GM12878 (cell line): ENCODE measurements around the gene PPIF. TPM values are rescaled to one million over a fixed set of nuclear protein-coding genes. Genes with fewer than 3 reads are reported as not detected.

Source experiments
- ATAC-seq: fragments of 200-7000 bp; cut with Tn5 transposase; 3 replicates; pipeline ENCODE4 v1.9.1; 2020; ENCODE audit warnings: mild to moderate bottlenecking, moderate library complexity
- BruUV-seq: library from RNA; stranded (reverse); fragments of 400-500 nt; replicated peaks from 2 replicates; lab custom pipeline; 2021; lab: Mats Ljungman, UMichigan
- CTCF ChIA-PET: fragments of 300-600 bp; sonication (Branson Sonifier 250); formaldehyde crosslinking; extraction: SDS; loops from one replicate; lab custom pipeline; 2021; ENCODE audit warnings: inconsistent platforms; lab: Yijun Ruan, JAX
- POLR2A ChIA-PET: fragments of 350-600 bp; formaldehyde crosslinking; extraction: SDS; loops from one replicate; lab custom pipeline; 2021; ENCODE audit warnings: inconsistent platforms; lab: Charles Lee
- RAD21 ChIA-PET: fragments of 300-600 bp; sonication (Branson Sonifier 250); formaldehyde crosslinking; loops from one replicate; lab custom pipeline; 2023; ENCODE audit warnings: antibody characterized with exemption; ENCODE audit not compliant: unreplicated experiment; lab: Charles Lee
- SMC1A ChIA-PET: fragments of 300-600 bp; sonication (Branson Sonifier 250); formaldehyde crosslinking; loops from one replicate; lab custom pipeline; 2023; ENCODE audit not compliant: unreplicated experiment, uncharacterized antibody; lab: Charles Lee
- DNase-seq: peaks from one replicate; pipeline ENCODE4 v3.0.0-alpha.2; 2011; ENCODE audit warnings: low read depth, low spot score
- FAIRE-seq: peaks from 3 replicates; lab custom pipeline; 2011; peaks lifted over from hg19 to GRCh38; lab: Jason Lieb, UNC
- H2AFZ ChIP-seq: 2 replicates; pipeline ENCODE4 v1.6.0; 2011; ENCODE audit warnings: low read depth, low read length, control low read depth; ENCODE audit not compliant: control insufficient read depth
- H3K27ac ChIP-seq: 2 replicates; pipeline ENCODE4 v1.5.1; 2011; ENCODE audit warnings: control low read depth; ENCODE audit not compliant: control insufficient read depth, insufficient read depth
- H3K27me3 ChIP-seq, 2 experiments: replicated peaks in 1 of 2; 2 replicates each; pipeline versions ENCODE4 v1.6.0 to v1.6.1; 2011; ENCODE audit warnings: low read length in 1 of 2; ENCODE audit not compliant: control insufficient read depth in 2 of 2, insufficient read depth in 2 of 2
- H3K36me3 ChIP-seq, 2 experiments: 2 replicates each; pipeline ENCODE4 v1.5.1; 2011; ENCODE audit warnings: low read length in 1 of 2; ENCODE audit not compliant: control insufficient read depth in 2 of 2, insufficient read depth in 2 of 2
- H3K4me1 ChIP-seq: 2 replicates; pipeline ENCODE4 v1.6.1; 2011; ENCODE audit warnings: mild to moderate bottlenecking, low read length, moderate library complexity, mixed read lengths; ENCODE audit not compliant: control insufficient read depth, insufficient read depth
- H3K4me2 ChIP-seq: 2 replicates; pipeline ENCODE4 v1.6.0; 2011; ENCODE audit warnings: control low read depth; ENCODE audit not compliant: control insufficient read depth, insufficient read depth
- H3K4me3 ChIP-seq: fragments of 200-600 bp; sonication (generic); 2 replicates; pipeline ENCODE4 v1.5.1; 2016
- H3K79me2 ChIP-seq: 2 replicates; pipeline ENCODE4 v1.6.0; 2011; ENCODE audit warnings: low read length; ENCODE audit not compliant: control insufficient read depth, insufficient read depth
- H3K9ac ChIP-seq: 2 replicates; pipeline ENCODE4 v1.8.0; 2011; ENCODE audit warnings: low read length, control low read depth, mixed read lengths; ENCODE audit not compliant: control insufficient read depth, insufficient read depth
- H3K9me3 ChIP-seq: replicated peaks from 3 replicates; pipeline ENCODE4 v1.5.1; 2011; ENCODE audit warnings: mild to moderate bottlenecking, low read length; ENCODE audit not compliant: control insufficient read depth, insufficient read depth
- H4K20me1 ChIP-seq: 2 replicates; pipeline ENCODE4 v1.6.0; 2011; ENCODE audit not compliant: control insufficient read depth, insufficient read depth
- CHD1 ChIP-seq: IDR thresholded peaks from 2 replicates; pipeline ENCODE4 v1.6.1; 2012; ENCODE audit warnings: low read depth, low read length, improper control_type of control experiment
- IKZF2 ChIP-seq, 2 experiments: fragments of 450-650 bp; IDR thresholded peaks; 2 replicates each; pipeline ENCODE4 v1.6.1; 2017; ENCODE audit warnings: mild to moderate bottlenecking in 2 of 2, moderate library complexity in 2 of 2
- JUND ChIP-seq: IDR thresholded peaks from 2 replicates; pipeline ENCODE4 v1.6.1; 2012; ENCODE audit warnings: low read depth, mild to moderate bottlenecking, low read length, improper control_type of control experiment, moderate library complexity
- MEF2B ChIP-seq: fragments of 450-650 bp; IDR thresholded peaks from 2 replicates; pipeline ENCODE4 v1.6.1; 2018; ENCODE audit warnings: mild to moderate bottlenecking, moderate library complexity; ENCODE audit not compliant: partially characterized antibody, poor library complexity, severe bottlenecking
- NR2C1 ChIP-seq: fragments of 450-650 bp; IDR thresholded peaks from 2 replicates; pipeline ENCODE4 v1.6.1; 2017; ENCODE audit warnings: antibody characterized with exemption, mild to moderate bottlenecking, moderate library complexity
- NR2C2 ChIP-seq: IDR thresholded peaks from 2 replicates; pipeline ENCODE4 v1.6.1; 2011; ENCODE audit warnings: borderline replicate concordance, low read depth; ENCODE audit not compliant: control insufficient read depth, insufficient read length
- POLR2A ChIP-seq: IDR thresholded peaks from 2 replicates; pipeline ENCODE4 v1.6.1; 2011; ENCODE audit warnings: low read depth, mild to moderate bottlenecking, low read length
- RFX5 ChIP-seq: IDR thresholded peaks from 2 replicates; pipeline ENCODE4 v1.6.1; 2011; ENCODE audit warnings: low read depth, low read length, improper control_type of control experiment
- SRF ChIP-seq, 2 experiments: IDR thresholded peaks; 2 replicates each; pipeline ENCODE4 v1.6.1; 2011; ENCODE audit warnings: low read depth in 2 of 2, low read length in 2 of 2, mild to moderate bottlenecking in 1 of 2, moderate library complexity in 1 of 2
- ZNF24 ChIP-seq: fragments of 450-650 bp; IDR thresholded peaks from 2 replicates; pipeline ENCODE4 v1.6.1; 2017; ENCODE audit warnings: antibody characterized with exemption, mild to moderate bottlenecking
- WGBS: methylation state at CpG from one replicate; pipeline ENCODE4 v1.1.6; 2016; ENCODE audit warnings: low lambda C conversion rate; ENCODE audit not compliant: insufficient replicate concordance, insufficient coverage; ENCODE audit errors: missing lambda C conversion rate; 5-methylcytosine and 5-hydroxymethylcytosine counted together
- in situ Hi-C: fragments of 300-500 bp; cut with MboI; formaldehyde crosslinking; loops from 9 replicates; pipeline ENCODE4 v1.14.3; 2018; ENCODE audit warnings: mixed read lengths
- intact Hi-C: fragments of 100-400 bp; cut with micrococcal nuclease; formaldehyde crosslinking; loops from one replicate; pipeline ENCODE4 v1.14.2; 2022; ENCODE audit not compliant: unreplicated experiment
- polyA plus RNA-seq, 11 experiments: library from polyadenylated mRNA; depleted of rRNA in 4 of 11; unstranded in 6 of 11; stranded (reverse) in 5 of 11; fragments of >200 nt; fragmentation: Nextera tagmentation in 4 of 11; fragmentation: Illumina TruSeq in 1 of 11; extraction: Ambion mirVana in 4 of 11; extraction: Trizol in 1 of 11; gene quantifications; 1 replicate in 1 of 11; 2 replicates in 10 of 11; pipeline versions ENCODE4 v1.2.1 to v1.2.3, GENCODE V29; 2011 to 2016; ENCODE audit warnings: inconsistent platforms in 2 of 11, missing spikeins in 2 of 11, low read depth in 1 of 11
- total RNA-seq, 4 experiments: library from RNA; depleted of rRNA in 3 of 4; stranded (reverse); fragments of >200 nt in 3 of 4; fragmentation: Illumina TruSeq in 1 of 4; extraction: Trizol in 1 of 4; gene quantifications; 2 replicates each; pipeline versions ENCODE4 v1.2.1 to v1.2.3, GENCODE V29; 2013 to 2021
- TF ChIP-seq, protein P1 (sequence below): fragments of 150-350 bp; IDR thresholded peaks from 2 replicates; pipeline ENCODE4 v1.6.1; 2016; ENCODE audit warnings: low read depth, low read length
- TF ChIP-seq, protein P2 (sequence below): IDR thresholded peaks from 2 replicates; pipeline ENCODE4 v1.6.1; 2011; ENCODE audit warnings: low read depth, mild to moderate bottlenecking, low read length, moderate library complexity, borderline replicate concordance; ENCODE audit errors: extremely low read depth

Gene PPIF
- total and polyA plus RNA-seq, 10 of the 15 experiments (the other 5 are each of a cell fraction or from before 2014, with no cell fraction given), result 28.8 to 180 (median 128) TPM

DNA sequence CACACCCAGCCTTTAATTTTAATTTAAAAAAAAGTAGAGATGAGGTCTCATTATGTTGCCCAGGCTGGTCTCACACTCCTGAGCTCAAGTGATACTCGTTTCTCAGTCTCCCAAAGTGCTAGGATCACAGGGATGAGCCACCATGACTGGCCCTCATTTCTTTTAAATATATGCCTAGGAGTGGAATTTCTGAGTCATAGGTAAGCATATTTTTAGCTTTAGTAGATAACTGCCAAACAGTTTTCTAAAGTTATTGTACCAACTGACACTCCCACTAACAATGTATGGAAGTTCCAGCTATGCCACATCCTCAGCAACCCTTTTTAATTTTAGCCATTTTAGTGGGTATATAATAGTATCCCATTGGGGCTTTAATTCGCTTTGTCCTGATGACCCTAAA lies 13.8 kb upstream of the PPIF start:
- in situ Hi-C loops (no loop called here), intact Hi-C loops (no loop called here)
- RAD21 ChIA-PET, result interaction anchor here (1.1 to 2.4 kb wide), 3 partner anchors 12 to 89 kb away, joined by 4 to 6 read pairs (median 4); partner anchors contain the start of gene PPIF
- BruUV-seq, result no TSS peak
- H3K4me3 ChIP-seq, result no peak overlapping the region
- 48% methylated on average over 2 of the region's 2 CpGs for WGBS
- CTCF ChIA-PET, result interaction anchor here (1.1 to 2.9 kb wide), 3 partner anchors 9 to 13 kb away, joined by 3 to 27 read pairs (median 3); partner anchors contain the start of gene PPIF
- no peak for TF ChIP-seq POLR2A
- no peak for TF ChIP-seq SRF (IDR thresholded peaks at IDR 0.05; ENCODE audit: low read depth in 2 of 2, low read length in 2 of 2)
- TF ChIP-seq, protein P1, sequence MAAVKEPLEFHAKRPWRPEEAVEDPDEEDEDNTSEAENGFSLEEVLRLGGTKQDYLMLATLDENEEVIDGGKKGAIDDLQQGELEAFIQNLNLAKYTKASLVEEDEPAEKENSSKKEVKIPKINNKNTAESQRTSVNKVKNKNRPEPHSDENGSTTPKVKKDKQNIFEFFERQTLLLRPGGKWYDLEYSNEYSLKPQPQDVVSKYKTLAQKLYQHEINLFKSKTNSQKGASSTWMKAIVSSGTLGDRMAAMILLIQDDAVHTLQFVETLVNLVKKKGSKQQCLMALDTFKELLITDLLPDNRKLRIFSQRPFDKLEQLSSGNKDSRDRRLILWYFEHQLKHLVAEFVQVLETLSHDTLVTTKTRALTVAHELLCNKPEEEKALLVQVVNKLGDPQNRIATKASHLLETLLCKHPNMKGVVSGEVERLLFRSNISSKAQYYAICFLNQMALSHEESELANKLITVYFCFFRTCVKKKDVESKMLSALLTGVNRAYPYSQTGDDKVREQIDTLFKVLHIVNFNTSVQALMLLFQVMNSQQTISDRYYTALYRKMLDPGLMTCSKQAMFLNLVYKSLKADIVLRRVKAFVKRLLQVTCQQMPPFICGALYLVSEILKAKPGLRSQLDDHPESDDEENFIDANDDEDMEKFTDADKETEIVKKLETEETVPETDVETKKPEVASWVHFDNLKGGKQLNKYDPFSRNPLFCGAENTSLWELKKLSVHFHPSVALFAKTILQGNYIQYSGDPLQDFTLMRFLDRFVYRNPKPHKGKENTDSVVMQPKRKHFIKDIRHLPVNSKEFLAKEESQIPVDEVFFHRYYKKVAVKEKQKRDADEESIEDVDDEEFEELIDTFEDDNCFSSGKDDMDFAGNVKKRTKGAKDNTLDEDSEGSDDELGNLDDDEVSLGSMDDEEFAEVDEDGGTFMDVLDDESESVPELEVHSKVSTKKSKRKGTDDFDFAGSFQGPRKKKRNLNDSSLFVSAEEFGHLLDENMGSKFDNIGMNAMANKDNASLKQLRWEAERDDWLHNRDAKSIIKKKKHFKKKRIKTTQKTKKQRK, result no peak
- TF ChIP-seq, protein P2, sequence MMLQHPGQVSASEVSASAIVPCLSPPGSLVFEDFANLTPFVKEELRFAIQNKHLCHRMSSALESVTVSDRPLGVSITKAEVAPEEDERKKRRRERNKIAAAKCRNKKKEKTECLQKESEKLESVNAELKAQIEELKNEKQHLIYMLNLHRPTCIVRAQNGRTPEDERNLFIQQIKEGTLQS, result no peak
- no peak for TF ChIP-seq NR2C1
- no peak for TF ChIP-seq RFX5
- TF ChIP-seq JUND, result no peak
- no peak for TF ChIP-seq CHD1
- TF ChIP-seq NR2C2, result no peak
- no peak for TF ChIP-seq IKZF2 (IDR thresholded peaks at IDR 0.05)
- no peak for TF ChIP-seq MEF2B
- no peak for TF ChIP-seq ZNF24
- H3K27me3 ChIP-seq, result no peaks in the 10 kb centered on the region
- no peaks in the 10 kb centered on the region for H4K20me1 ChIP-seq
- DNase-seq (no peak), FAIRE-seq (no peak), ATAC-seq (no peak)
- POLR2A ChIA-PET, result interaction anchor here (1.1 to 2.7 kb wide), 4 partner anchors 11 to 47 kb away, joined by 3 to 15 read pairs (median 7); partner anchors contain the start of gene PPIF
- H3K4me1 ChIP-seq, result peaks cover 11% of the 10 kb centered on the region
- no peaks in the 10 kb centered on the region for H3K36me3 ChIP-seq
- H3K4me2 ChIP-seq, result no peak overlapping the region
- no peak overlapping the region for H3K9ac ChIP-seq
- no peak overlapping the region for H2AFZ ChIP-seq
- SMC1A ChIA-PET, result interaction anchor here (2.0 to 2.5 kb wide), 3 partner anchors 11 to 17 kb away, joined by 5 to 16 read pairs (median 14); no protein-coding TSS in a partner anchor
- H3K27ac ChIP-seq, result no peak overlapping the region
- no peaks in the 10 kb centered on the region; the same call in 2 of the 3 replicates for H3K9me3 ChIP-seq
- no peaks in the 10 kb centered on the region for H3K79me2 ChIP-seq
